Activated naive CD8-positive, alpha-beta T cell treated with anti-CD3 and anti-CD28 coated beads, Interleukin-2, amount 10 ng/mL, durations not matched to agents 7 days and 5 days (primary cell): ENCODE results near the gene SPATA9. TPM values are rescaled to one million over a fixed set of nuclear protein-coding genes. Genes with fewer than 3 reads are reported as not detected.

Source experiments
- total RNA-seq, 2 experiments: library from RNA; stranded (reverse); gene quantifications; one replicate each; pipeline ENCODE4 v1.2.3, GENCODE V29; 2021

Gene SPATA9
- total RNA-seq, 2 experiments from 2014 or later = not detected

Other genes starting within 250 kb of the SPATA9 start
- gene SKIC3, start 128.0 kb downstream of the SPATA9 start, total RNA-seq = 10 to 100 TPM; 78.4 to 80.3 TPM
- 1 to 10 TPM; 4.6 to 4.7 TPM for gene ARSK, start 127.9 kb downstream of the SPATA9 start, total RNA-seq
- gene GPR150, start 62.9 kb downstream of the SPATA9 start, total RNA-seq = 1 to 10 TPM; 1.0 to 1.2 TPM
- 1 to 10 TPM; 4.2 to 5.0 TPM for gene RFESD, start 36.2 kb downstream of the SPATA9 start, total RNA-seq
- gene RHOBTB3, start 48.3 kb upstream of the SPATA9 start, total RNA-seq = under 1 TPM; 0.06 to 0.61 TPM
- 10 to 100 TPM; 70.6 to 72.9 TPM for gene GLRX, start 139.7 kb upstream of the SPATA9 start, total RNA-seq